Spleen (tissue), 11 donors: ENCODE data around the gene ST6GALNAC3. TPM values are rescaled to one million over a fixed set of nuclear protein-coding genes. Genes with fewer than 3 reads are reported as not detected.

Experiments used
- DNase-seq: peaks from one replicate; pipeline ENCODE4 v3.0.0-alpha.2; 2020
- H3K27ac ChIP-seq, 8 donors: fragments of 200-600 bp; sonication (generic) in 7 of 8; 1 replicate in 4 of 8; 2 replicates in 4 of 8; pipeline versions ENCODE4 v1.5.0 to v1.8.0; 2016 to 2021; ENCODE audit warnings: inconsistent platforms in 4 of 8, mild to moderate bottlenecking in 4 of 8, moderate library complexity in 1 of 8
- H3K27me3 ChIP-seq, 7 donors: fragments of 200-600 bp; sonication (generic) in 6 of 7; replicated peaks in 1 of 7; 1 replicate in 4 of 7; 2 replicates in 3 of 7; pipeline versions ENCODE4 v1.5.0 to v1.8.0; 2016 to 2021; ENCODE audit warnings: inconsistent platforms in 3 of 7, mild to moderate bottlenecking in 1 of 7
- H3K36me3 ChIP-seq, 6 donors: fragments of 200-600 bp; sonication (generic) in 5 of 6; 1 replicate in 4 of 6; 2 replicates in 2 of 6; pipeline versions ENCODE4 v1.5.0 to v1.8.0; 2016 to 2021; ENCODE audit warnings: inconsistent platforms in 2 of 6
- H3K4me1 ChIP-seq, 6 donors: fragments of 200-600 bp; sonication (generic) in 5 of 6; 1 replicate in 3 of 6; 2 replicates in 3 of 6; pipeline versions ENCODE4 v1.5.0 to v1.8.0; 2016 to 2021; ENCODE audit warnings: inconsistent platforms in 3 of 6
- H3K4me3 ChIP-seq, 8 donors: fragments of 200-600 bp; sonication (generic) in 7 of 8; 1 replicate in 4 of 8; 2 replicates in 4 of 8; pipeline versions ENCODE4 v1.5.0 to v1.8.0; 2016 to 2021; ENCODE audit warnings: inconsistent platforms in 4 of 8, mild to moderate bottlenecking in 4 of 8, moderate library complexity in 2 of 8
- H3K9me3 ChIP-seq, 8 donors: fragments of 200-600 bp; sonication (generic) in 7 of 8; 1 replicate in 4 of 8; 2 replicates in 4 of 8; pipeline versions ENCODE4 v1.5.0 to v1.8.0; 2016 to 2021; ENCODE audit warnings: inconsistent platforms in 4 of 8
- POLR2A ChIP-seq, 3 donors: fragments of 450-650 bp; IDR thresholded peaks; one replicate each; pipeline ENCODE4 v1.5.1; 2017; ENCODE audit warnings: antibody characterized with exemption in 3 of 3, mild to moderate bottlenecking in 1 of 3
- POLR2AphosphoS5 ChIP-seq, 3 donors: sonication (generic); formaldehyde crosslinking; IDR thresholded peaks; one replicate each; pipeline ENCODE4 v1.5.1; 2017; ENCODE audit warnings: antibody characterized with exemption in 3 of 3
- WGBS, 5 donors: extraction: QIAGEN DNeasy Blood & Tissue Kit in 3 of 5; methylation state at CpG; one replicate each; pipeline versions ENCODE4 v1.1.5 to v1.1.7; 2013 to 2018; 5-methylcytosine and 5-hydroxymethylcytosine counted together
- intact Hi-C: fragments of 100-400 bp; cut with DNase I; formaldehyde crosslinking; loops from one replicate; pipeline ENCODE4 v1.15.0; 2023; ENCODE audit warnings: low total_unique reads
- polyA plus RNA-seq, 3 donors: library from polyadenylated mRNA; stranded (reverse); fragments of 200-250 nt; gene quantifications; one replicate each; pipeline ENCODE4 v1.2.1, GENCODE V29; 2013
- total RNA-seq, 7 donors: library from RNA; depleted of rRNA in 3 of 7; stranded (reverse); fragments of >200 nt in 3 of 7; fragmentation: NEBNext Ultra II Directional in 4 of 7; extraction: Animal tissue kit (Norgen Biotek cat#: 25700) in 4 of 7; gene quantifications; one replicate each; pipeline versions ENCODE4 v1.1.0 to v1.2.1, GENCODE V29; 2016 to 2021
- TF ChIP-seq, protein P1 (sequence below), 11 experiments: fragments of 200-600 bp in 7 of 11; fragments of 450-650 bp in 4 of 11; sonication (generic) in 4 of 11; IDR thresholded peaks in 8 of 11; conservative IDR thresholded peaks in 3 of 11; 1 replicate in 7 of 11; 2 replicates in 4 of 11; pipeline versions ENCODE4 v1.4.0 to v1.8.0; 2016 to 2021; ENCODE audit warnings: antibody characterized with exemption in 11 of 11, inconsistent platforms in 4 of 11, mild to moderate bottlenecking in 1 of 11
- donor health status: healthy with polysubstance abuse.
- donor health status: DM: no; HTN: no; CAD: no; lungs with moderate emphysema.
- donor health status: DM: no; HTN: no; CAD: no.
- donor health status: Bipolar disorder and iron deficiency.
- donor health status: healthy.
- donor health status: DM: no; HTN: no; CAD: no.
- donor health status: DM: yes; HTN: yes; CAD: no.

The ST6GALNAC3 gene
- total and polyA plus RNA-seq, 10 donors = 0.93 to 24.7 (median 10.1) TPM

DNA sequence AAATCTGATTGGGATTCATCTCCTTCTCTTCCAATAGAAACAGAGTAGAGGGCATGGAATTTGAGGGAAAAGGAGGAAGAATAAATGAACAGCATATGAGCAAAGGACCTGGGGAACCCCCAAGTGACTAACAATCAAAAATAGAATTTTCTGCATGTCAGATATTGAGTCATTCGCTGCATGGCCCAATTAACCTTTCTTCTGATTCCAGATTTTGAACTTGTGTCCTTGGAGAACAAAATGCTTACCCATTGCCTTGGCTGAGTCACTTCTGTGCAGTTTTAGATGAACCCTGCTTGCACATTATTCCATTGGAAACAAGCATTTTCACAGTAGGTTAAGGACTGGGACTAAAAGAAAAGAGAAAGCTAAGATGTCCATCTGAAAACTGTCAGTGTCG lies 390.5 kb downstream of the ST6GALNAC3 start:
- no peak overlapping the region for H3K4me3 ChIP-seq
- TF ChIP-seq, protein P1, sequence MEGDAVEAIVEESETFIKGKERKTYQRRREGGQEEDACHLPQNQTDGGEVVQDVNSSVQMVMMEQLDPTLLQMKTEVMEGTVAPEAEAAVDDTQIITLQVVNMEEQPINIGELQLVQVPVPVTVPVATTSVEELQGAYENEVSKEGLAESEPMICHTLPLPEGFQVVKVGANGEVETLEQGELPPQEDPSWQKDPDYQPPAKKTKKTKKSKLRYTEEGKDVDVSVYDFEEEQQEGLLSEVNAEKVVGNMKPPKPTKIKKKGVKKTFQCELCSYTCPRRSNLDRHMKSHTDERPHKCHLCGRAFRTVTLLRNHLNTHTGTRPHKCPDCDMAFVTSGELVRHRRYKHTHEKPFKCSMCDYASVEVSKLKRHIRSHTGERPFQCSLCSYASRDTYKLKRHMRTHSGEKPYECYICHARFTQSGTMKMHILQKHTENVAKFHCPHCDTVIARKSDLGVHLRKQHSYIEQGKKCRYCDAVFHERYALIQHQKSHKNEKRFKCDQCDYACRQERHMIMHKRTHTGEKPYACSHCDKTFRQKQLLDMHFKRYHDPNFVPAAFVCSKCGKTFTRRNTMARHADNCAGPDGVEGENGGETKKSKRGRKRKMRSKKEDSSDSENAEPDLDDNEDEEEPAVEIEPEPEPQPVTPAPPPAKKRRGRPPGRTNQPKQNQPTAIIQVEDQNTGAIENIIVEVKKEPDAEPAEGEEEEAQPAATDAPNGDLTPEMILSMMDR (IDR thresholded peaks at IDR 0.05 in 8 of 11, conservative IDR thresholded peaks at IDR 0.05 in 3 of 11) = no peak
- TF ChIP-seq POLR2A (IDR thresholded peaks at IDR 0.05) (no peak), POLR2AphosphoS5 (IDR thresholded peaks at IDR 0.05) (no peak)
- intact Hi-C loops = no loop called here
- no peaks in the 10 kb centered on the region for H3K4me1 ChIP-seq
- no peak overlapping the region for H3K27ac ChIP-seq
- DNase-seq = no peak
- 69 to 86% (median 82%) methylated on average over 2 of the region's 2 CpGs for WGBS, 5 donors
- H3K36me3 ChIP-seq = no peaks in the 10 kb centered on the region
- H3K27me3 ChIP-seq = no peaks in the 10 kb centered on the region
- H3K9me3 ChIP-seq = no peaks in the 10 kb centered on the region

DNA sequence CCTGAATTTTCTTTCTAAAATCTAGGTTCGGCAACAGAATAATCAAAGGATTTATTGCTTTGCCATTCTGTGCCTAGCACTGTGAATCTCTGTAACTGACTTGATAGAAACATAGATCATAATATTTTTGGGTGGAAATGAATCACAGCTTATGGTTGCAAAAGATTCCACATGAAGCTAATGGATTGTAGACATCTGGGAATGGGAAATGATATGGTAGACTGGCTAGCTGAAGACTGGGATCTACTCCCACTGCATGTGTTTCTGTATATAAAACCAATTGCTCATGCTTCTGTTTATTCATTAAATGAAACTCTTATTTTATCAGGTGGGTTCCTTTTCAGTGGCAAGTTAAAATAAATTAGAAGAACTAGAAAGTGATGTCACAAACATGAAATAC lies 395.6 kb downstream of the ST6GALNAC3 start:
- Histone ChIP-seq H3K36me3 (no peaks in the 10 kb centered on the region), H3K9me3 (no peaks in the 10 kb centered on the region), H3K4me1 (no peaks in the 10 kb centered on the region), H3K27ac (no peak overlapping the region), H3K4me3 (no peak overlapping the region), H3K27me3 (no peaks in the 10 kb centered on the region)
- intact Hi-C loops = no loop called here
- no peak for DNase-seq
- no peak for TF ChIP-seq POLR2A (IDR thresholded peaks at IDR 0.05)
- TF ChIP-seq, protein P1 (IDR thresholded peaks at IDR 0.05 in 8 of 11, conservative IDR thresholded peaks at IDR 0.05 in 3 of 11) = no peak
- no peak for TF ChIP-seq POLR2AphosphoS5 (IDR thresholded peaks at IDR 0.05)
- WGBS, 5 donors = 93 to 100% (median 94%) methylated on average over 1 of the region's 1 CpG

DNA sequence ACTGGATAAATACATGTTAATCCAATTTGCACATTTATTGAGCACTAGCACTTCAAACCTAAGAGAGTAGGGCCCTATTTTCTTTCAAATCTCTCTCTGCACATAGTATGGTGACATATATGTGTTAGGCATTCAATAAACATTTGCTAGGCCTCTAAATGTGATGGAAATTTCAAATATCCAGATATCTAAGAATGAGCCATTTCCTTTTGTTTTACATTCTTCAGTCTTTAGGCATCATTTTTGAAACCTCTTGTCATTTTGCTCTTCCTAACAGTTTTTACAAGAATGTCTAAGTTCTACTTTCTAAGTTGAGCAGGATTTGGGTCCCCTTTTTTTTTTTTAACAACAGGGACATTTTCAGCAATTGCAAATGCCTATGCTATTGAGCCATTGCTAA lies 397.0 kb downstream of the ST6GALNAC3 start:
- peaks cover 0 to 7% (median 0%) of the 10 kb centered on the region in 8 donors for H3K9me3 ChIP-seq
- intact Hi-C loops = no loop called here
- H3K4me3 ChIP-seq = no peak overlapping the region
- no peak overlapping the region for H3K27ac ChIP-seq
- DNase-seq = no peak
- no peaks in the 10 kb centered on the region for H3K27me3 ChIP-seq
- TF ChIP-seq POLR2AphosphoS5 (IDR thresholded peaks at IDR 0.05) (no peak), POLR2A (IDR thresholded peaks at IDR 0.05) (no peak)
- TF ChIP-seq, protein P1 (IDR thresholded peaks at IDR 0.05 in 8 of 11, conservative IDR thresholded peaks at IDR 0.05 in 3 of 11) = no peak
- no peaks in the 10 kb centered on the region for H3K4me1 ChIP-seq
- no peaks in the 10 kb centered on the region for H3K36me3 ChIP-seq

DNA sequence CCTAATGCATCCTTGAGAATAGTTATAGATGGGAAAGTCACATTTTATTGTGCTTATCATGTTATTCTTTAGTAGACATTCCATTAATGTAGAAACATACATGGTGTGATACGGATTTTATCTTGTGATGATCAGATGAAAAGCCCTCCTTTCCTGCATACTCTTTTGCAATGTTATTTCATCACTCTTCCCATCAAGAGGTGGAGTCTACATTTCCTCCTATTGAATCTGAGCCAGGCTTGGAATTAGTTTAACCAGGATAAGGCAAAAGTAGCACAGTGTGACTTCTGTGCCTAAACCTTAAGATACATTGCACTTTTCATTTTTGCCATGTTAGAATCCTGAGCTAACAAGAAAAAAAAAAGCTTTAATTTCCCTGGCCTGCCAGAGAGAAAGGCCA lies 399.0 kb downstream of the ST6GALNAC3 start:
- no peak for TF ChIP-seq POLR2A (IDR thresholded peaks at IDR 0.05)
- TF ChIP-seq POLR2AphosphoS5 (IDR thresholded peaks at IDR 0.05) = no peak
- TF ChIP-seq, protein P1 (IDR thresholded peaks at IDR 0.05 in 8 of 11, conservative IDR thresholded peaks at IDR 0.05 in 3 of 11) = no peak
- Histone ChIP-seq H3K27ac (no peak overlapping the region), H3K27me3 (no peaks in the 10 kb centered on the region), H3K4me3 (no peak overlapping the region), H3K36me3 (no peaks in the 10 kb centered on the region), H3K9me3 (peaks cover 0 to 7% (median 0%) of the 10 kb centered on the region in 8 donors), H3K4me1 (no peaks in the 10 kb centered on the region)
- intact Hi-C loops = no loop called here
- no peak for DNase-seq
- 56 to 74% (median 68%) methylated on average over 1 of the region's 1 CpG for WGBS, 5 donors
